Activated CD4-positive, alpha-beta T cell treated with anti-CD3 and anti-CD28 coated beads, Interleukin-2, Interleukin-6, amounts not matched to agents 100 ng/mL and 50 ng/mL, durations not matched to agents 16 hours and 8 hours (primary cell): ENCODE data around the gene SLC2A1.

Experiments used
- DNase-seq: peaks from one replicate; pipeline ENCODE4 v3.0.0-alpha.2; 2020

Gene SLC2A1

DNA sequence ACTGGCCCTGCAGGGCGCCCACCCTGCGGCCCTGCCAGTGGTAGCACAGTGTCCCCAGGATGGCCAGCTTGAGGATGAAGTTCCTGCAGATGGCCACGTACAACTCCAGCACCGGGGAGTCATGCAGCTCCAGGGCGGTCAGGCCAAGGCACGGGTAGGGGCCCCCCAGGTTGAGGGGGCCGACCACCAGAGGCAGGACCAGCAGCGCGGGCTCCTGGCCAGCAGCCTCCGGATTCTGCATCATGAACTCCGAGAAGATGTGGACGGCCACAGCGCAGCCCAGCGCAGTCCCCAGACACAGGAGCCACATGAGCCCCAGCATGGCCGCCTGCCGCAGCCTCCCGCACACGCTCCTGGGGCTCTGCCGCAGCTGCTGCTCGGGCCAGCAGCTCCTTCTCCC lies 71.3 kb downstream of the SLC2A1 start:
- DNase-seq, result no peak

DNA sequence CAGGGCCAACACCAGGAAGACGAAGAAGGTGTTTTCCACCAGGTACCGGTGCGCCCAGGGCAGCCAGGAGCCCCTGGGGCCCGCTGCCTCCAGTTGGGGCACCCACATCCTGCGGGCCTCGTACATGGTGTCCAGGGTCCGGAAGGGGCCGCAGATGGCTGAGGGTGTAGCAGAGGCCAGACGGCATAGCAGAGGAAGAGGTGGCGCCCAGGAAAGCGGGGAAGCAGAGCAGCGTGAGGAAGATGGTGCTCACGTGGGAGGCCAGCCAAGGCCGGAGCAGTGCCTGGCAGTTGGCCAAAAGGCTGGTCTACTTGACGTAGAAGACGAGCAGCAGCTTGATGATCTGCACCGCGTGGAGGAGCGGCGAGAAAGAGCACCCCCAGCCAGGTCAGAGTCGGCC lies 71.9 kb downstream of the SLC2A1 start:
- no peak for DNase-seq

DNA sequence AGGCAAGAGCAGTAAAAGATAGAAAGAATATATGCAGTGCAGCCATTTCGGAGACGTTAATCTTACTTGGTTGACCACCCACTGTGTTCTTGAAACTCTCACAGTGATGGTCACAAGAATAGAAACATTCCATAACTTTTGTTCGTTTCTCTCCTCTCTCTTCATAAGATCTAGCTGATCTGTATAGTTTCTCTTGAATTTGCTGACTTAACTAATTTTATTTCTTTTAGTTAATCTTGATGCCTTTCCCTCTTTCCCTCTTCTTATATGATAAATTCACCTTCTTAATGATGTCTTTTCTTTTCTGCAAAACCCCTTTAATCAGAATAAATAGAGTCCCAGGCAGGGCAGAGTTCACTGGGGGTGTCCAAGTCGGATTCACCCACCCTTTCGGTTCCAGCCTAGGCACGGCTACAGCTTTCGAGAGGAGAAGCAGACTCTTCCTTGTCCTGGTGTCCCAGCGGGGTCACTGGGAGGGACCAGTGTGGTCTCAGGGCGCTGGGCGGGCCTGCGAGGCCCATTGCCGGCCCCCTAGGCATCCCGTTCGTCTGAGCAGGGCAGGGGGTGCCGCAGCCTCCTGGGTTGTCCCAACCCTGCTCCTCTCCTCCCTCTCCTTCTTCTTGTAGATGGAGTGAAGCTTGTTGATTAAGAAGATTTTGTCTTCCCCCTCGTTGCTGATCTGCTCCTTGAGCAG lies 72.5 kb downstream of the SLC2A1 start:
- DNase-seq, result no peak

- no peak for DNase-seq
These were observed 78.3 kb downstream of the SLC2A1 start for GRCh38 chr1:42880384-42880783.

DNA sequence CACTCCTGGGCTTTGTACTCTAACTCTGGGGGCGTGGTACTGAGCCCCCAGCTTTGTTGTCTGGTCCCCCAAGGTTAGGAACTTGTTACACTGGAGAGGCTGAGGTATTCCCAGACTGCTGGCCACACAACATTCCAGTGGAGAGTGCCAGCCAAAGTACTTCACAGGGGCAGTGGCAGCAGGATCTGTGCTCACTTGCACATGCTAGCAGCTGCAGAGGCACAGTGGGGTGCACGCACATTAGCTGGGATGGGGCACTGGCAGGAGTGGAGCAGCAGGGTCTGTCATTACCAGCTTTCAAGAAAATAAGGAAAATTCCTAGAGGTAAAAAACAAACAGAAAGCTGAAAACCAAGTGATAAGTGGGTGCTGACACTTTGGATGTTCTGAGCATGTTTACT lies 81.3 kb downstream of the SLC2A1 start:
- DNase-seq, result no peak

DNA sequence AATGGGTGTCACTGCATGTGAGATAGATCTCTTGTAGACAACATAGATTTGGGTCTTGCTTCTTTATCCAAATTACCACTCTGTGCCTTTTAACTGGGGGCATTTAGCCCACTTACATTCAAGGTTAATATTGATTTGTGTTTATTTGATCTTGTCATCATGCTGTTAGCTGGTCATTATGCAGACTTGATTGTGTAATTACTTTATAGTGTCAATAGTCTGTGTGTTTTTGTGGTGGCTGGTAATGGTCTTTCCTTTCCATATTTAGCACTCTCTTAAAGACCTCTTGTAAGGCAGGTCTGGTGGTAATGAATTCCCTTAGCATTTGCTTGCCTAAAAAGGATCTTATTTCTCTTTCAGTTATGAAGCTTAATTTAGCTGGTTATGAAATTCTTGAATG lies 82.7 kb downstream of the SLC2A1 start:
- DNase-seq, result no peak
